ENCODE measurements around the gene VSTM4.

The VSTM4 gene

DNA sequence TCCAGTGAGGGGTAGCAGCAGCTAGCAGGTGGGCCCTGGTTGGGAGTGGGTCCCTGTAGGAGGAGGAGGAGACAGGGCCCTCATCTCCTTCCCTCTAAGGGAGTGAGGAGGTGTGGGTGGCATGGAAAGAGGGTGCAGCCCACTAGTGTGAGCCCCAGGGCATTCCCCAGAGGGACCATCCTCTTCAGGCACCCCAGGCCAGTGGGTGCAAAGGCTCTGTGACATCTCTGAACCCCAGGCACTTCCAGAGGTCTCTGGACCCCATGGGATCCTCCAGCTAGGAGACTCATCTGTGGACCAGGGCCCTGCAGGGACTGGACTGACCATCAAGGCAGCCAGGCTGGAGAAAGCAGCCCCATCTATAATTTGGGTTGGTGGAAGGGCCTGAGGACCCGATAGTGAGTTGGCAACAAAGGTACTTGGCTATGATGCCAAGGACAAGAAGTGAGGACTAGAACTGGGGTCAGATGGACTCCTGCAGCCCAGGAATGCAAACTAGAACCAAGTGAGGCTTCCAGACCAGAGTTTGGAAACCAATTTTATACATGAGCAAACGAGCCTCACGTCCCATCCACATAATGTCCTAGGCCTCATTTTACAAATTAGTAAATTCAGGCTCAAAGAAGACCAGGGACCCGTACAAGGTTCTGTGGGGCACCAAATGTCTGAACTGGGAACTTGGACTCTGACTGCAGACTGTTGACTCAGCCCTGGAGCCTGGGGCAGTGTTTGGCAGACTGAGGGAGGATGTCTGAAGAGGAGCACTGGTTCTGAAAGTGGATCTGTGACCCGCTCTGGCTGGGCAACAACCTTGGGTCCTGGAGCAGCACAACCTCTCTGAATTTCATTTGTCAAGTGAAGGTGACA, 1.4 kb upstream of the VSTM4 start:
- Histone ChIP-seq H4K20me1 (ENCODE audit: insufficient read depth, low read length) (no peaks in the 10 kb centered on the region), H2AFZ (ENCODE audit: low read depth, low read length) (no peak overlapping the region), H3K79me2 (ENCODE audit: low read length) (no peaks in the 10 kb centered on the region), H3K9ac (ENCODE audit: low read length) (no peak overlapping the region), H3K9me3 (ENCODE audit: insufficient read depth, low read length) (no peaks in the 10 kb centered on the region), H3K27me3 (ENCODE audit: low read depth, low read length) (no peaks in the 10 kb centered on the region), H3K4me1 (ENCODE audit: low read length) (no peaks in the 10 kb centered on the region), H3K27ac (ENCODE audit: low read length) (no peak overlapping the region), H3K4me3 (ENCODE audit: low read length) (no peak overlapping the region), H3K36me3 (replicated peaks; ENCODE audit: low read depth, low read length) (no peaks in the 10 kb centered on the region), H3K4me2 (ENCODE audit: low read length) (no peak overlapping the region)
- TF ChIP-seq, protein P1, sequence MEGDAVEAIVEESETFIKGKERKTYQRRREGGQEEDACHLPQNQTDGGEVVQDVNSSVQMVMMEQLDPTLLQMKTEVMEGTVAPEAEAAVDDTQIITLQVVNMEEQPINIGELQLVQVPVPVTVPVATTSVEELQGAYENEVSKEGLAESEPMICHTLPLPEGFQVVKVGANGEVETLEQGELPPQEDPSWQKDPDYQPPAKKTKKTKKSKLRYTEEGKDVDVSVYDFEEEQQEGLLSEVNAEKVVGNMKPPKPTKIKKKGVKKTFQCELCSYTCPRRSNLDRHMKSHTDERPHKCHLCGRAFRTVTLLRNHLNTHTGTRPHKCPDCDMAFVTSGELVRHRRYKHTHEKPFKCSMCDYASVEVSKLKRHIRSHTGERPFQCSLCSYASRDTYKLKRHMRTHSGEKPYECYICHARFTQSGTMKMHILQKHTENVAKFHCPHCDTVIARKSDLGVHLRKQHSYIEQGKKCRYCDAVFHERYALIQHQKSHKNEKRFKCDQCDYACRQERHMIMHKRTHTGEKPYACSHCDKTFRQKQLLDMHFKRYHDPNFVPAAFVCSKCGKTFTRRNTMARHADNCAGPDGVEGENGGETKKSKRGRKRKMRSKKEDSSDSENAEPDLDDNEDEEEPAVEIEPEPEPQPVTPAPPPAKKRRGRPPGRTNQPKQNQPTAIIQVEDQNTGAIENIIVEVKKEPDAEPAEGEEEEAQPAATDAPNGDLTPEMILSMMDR (IDR thresholded peaks at IDR 0.05; ENCODE audit: low read depth, low read length): no peak
- TF ChIP-seq EZH2phosphoT487 (IDR thresholded peaks at IDR 0.05; ENCODE audit: low read depth): no peak

DNA sequence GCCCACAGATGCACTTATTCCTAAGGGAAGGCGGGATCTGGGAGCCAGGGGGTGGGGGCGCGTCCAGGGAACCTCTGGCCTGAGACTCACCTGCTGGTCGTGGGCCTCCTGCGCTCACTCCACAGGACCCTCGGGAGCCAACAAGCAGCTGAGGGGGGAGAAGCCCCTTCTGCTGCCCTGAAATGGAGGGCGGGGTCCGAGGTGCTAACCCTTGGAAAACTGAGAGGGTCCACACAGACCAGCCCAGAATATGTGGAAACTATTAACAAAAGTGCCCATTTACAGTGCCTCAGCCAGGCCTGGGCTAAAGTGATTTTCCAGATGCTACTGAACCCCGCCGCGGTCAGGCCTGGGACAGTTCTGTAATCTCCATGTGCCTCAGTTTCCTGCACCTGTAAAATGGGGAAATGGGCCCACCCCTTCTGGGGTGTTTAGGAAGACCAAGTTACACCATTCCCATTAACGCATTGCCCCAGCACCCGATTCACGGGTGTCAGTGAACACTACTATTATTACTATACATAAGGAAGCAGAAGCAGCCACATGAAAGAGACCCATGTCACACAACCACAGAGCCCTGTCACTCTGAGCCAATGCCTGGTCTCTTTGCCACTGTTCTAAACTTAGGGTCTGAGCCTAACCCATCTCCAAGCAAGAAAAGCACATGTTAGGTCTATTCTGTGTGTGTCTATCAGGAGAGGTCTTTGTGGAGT, 630 bp upstream of the VSTM4 start:
- H3K9me3 ChIP-seq (ENCODE audit: insufficient read depth, low read length): no peaks in the 10 kb centered on the region
- H3K27ac ChIP-seq (ENCODE audit: low read length): no peak overlapping the region
- H3K36me3 ChIP-seq (replicated peaks; ENCODE audit: low read depth, low read length): no peaks in the 10 kb centered on the region
- no peak overlapping the region for H3K4me2 ChIP-seq (ENCODE audit: low read length)
- no peaks in the 10 kb centered on the region for H3K27me3 ChIP-seq (ENCODE audit: low read depth, low read length)
- no peaks in the 10 kb centered on the region for H3K4me1 ChIP-seq (ENCODE audit: low read length)
- no peak overlapping the region for H3K9ac ChIP-seq (ENCODE audit: low read length)
- H3K4me3 ChIP-seq (ENCODE audit: low read length): no peak overlapping the region
- H2AFZ ChIP-seq (ENCODE audit: low read depth, low read length): no peak overlapping the region
- no peaks in the 10 kb centered on the region for H3K79me2 ChIP-seq (ENCODE audit: low read length)
- TF ChIP-seq, protein P1 (IDR thresholded peaks at IDR 0.05; ENCODE audit: low read depth, low read length): no peak
- no peak for TF ChIP-seq EZH2phosphoT487 (IDR thresholded peaks at IDR 0.05; ENCODE audit: low read depth)
- H4K20me1 ChIP-seq (ENCODE audit: insufficient read depth, low read length): no peaks in the 10 kb centered on the region

DNA sequence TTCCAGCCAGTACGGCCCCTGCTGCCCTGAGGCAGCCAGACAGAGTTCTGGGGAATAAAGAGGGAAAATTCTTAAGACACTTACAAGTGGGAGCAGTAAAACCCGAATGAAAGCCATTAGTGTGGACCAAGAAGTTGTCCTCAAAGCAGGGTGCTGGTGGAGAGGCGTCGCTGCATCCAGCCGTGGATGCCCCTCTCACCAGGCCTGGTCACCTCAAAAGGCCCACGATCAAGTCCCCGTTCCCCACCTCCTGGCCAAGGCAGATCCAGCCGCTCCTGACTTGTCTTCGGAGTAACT, 656 bp downstream of the VSTM4 start:
- Histone ChIP-seq H3K4me3 (ENCODE audit: low read length) (no peak overlapping the region), H3K4me1 (ENCODE audit: low read length) (no peaks in the 10 kb centered on the region), H3K27me3 (ENCODE audit: low read depth, low read length) (no peaks in the 10 kb centered on the region), H3K4me2 (ENCODE audit: low read length) (no peak overlapping the region), H3K9me3 (ENCODE audit: insufficient read depth, low read length) (no peaks in the 10 kb centered on the region), H3K9ac (ENCODE audit: low read length) (no peak overlapping the region), H2AFZ (ENCODE audit: low read depth, low read length) (no peak overlapping the region), H3K79me2 (ENCODE audit: low read length) (no peaks in the 10 kb centered on the region), H4K20me1 (ENCODE audit: insufficient read depth, low read length) (no peaks in the 10 kb centered on the region), H3K36me3 (replicated peaks; ENCODE audit: low read depth, low read length) (no peaks in the 10 kb centered on the region), H3K27ac (ENCODE audit: low read length) (no peak overlapping the region)
- TF ChIP-seq, protein P1 (IDR thresholded peaks at IDR 0.05; ENCODE audit: low read depth, low read length): no peak
- no peak for TF ChIP-seq EZH2phosphoT487 (IDR thresholded peaks at IDR 0.05; ENCODE audit: low read depth)

DNA sequence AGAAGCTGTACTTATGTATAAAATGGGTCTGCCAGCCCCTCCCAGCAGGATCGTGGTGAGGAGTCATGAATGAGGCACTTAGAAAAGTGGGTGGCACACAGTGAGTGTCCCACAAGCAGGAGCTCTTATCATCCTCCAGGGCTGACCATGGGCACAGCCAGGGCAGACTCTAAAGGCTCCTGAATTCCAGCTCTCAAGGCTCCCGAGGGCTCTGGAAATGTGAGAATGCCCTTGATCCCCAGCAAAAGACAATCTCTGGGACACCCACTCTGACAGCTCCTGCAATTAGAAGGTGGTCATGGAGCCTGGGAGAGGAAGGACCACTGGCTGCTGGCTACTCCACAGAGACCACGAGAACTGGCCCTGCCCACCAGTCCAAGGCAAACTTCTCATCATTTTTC, 1.6 kb downstream of the VSTM4 start:
- Histone ChIP-seq H3K4me1 (ENCODE audit: low read length) (no peaks in the 10 kb centered on the region), H3K27ac (ENCODE audit: low read length) (no peak overlapping the region), H3K27me3 (ENCODE audit: low read depth, low read length) (no peaks in the 10 kb centered on the region), H3K9me3 (ENCODE audit: insufficient read depth, low read length) (no peaks in the 10 kb centered on the region), H3K4me3 (ENCODE audit: low read length) (no peak overlapping the region), H2AFZ (ENCODE audit: low read depth, low read length) (no peak overlapping the region), H3K4me2 (ENCODE audit: low read length) (no peak overlapping the region), H4K20me1 (ENCODE audit: insufficient read depth, low read length) (no peaks in the 10 kb centered on the region), H3K36me3 (replicated peaks; ENCODE audit: low read depth, low read length) (no peaks in the 10 kb centered on the region), H3K9ac (ENCODE audit: low read length) (no peak overlapping the region), H3K79me2 (ENCODE audit: low read length) (no peaks in the 10 kb centered on the region)
- TF ChIP-seq, protein P1 (IDR thresholded peaks at IDR 0.05; ENCODE audit: low read depth, low read length): no peak
- TF ChIP-seq EZH2phosphoT487 (IDR thresholded peaks at IDR 0.05; ENCODE audit: low read depth): no peak

Measured in OCI-LY3 (cell line).